ENCODE measurements around the gene SORCS2.

GRCh38 chr4:7616193-7616592 lies 423.9 kb downstream of the SORCS2 start:
- TF ChIP-seq, protein P1, sequence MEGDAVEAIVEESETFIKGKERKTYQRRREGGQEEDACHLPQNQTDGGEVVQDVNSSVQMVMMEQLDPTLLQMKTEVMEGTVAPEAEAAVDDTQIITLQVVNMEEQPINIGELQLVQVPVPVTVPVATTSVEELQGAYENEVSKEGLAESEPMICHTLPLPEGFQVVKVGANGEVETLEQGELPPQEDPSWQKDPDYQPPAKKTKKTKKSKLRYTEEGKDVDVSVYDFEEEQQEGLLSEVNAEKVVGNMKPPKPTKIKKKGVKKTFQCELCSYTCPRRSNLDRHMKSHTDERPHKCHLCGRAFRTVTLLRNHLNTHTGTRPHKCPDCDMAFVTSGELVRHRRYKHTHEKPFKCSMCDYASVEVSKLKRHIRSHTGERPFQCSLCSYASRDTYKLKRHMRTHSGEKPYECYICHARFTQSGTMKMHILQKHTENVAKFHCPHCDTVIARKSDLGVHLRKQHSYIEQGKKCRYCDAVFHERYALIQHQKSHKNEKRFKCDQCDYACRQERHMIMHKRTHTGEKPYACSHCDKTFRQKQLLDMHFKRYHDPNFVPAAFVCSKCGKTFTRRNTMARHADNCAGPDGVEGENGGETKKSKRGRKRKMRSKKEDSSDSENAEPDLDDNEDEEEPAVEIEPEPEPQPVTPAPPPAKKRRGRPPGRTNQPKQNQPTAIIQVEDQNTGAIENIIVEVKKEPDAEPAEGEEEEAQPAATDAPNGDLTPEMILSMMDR (IDR thresholded peaks at IDR 0.05): no peak
- no peak for TF ChIP-seq POLR2A (IDR thresholded peaks at IDR 0.05)

All from prostate gland (tissue), 2 donors.